Neuronal stem cell (in vitro differentiated cells): Measurements from ENCODE around the gene DEAF1.

Experiments
- DNase-seq: peaks from one replicate; pipeline ENCODE4 v3.0.0-alpha.2; 2013; ENCODE audit warnings: low spot score
- H2AFZ ChIP-seq: one replicate; pipeline ENCODE4 v1.6.1; 2013; ENCODE audit warnings: mild to moderate bottlenecking, low read length, inconsistent platforms
- H2AK5ac ChIP-seq: 2 replicates; pipeline ENCODE4 v1.6.1; 2013; ENCODE audit warnings: low read depth, mild to moderate bottlenecking, inconsistent platforms, low read length, moderate library complexity, mixed read lengths
- H2BK120ac ChIP-seq: 2 replicates; pipeline ENCODE4 v1.6.1; 2013; ENCODE audit warnings: low read depth, mild to moderate bottlenecking, inconsistent platforms, low read length, moderate library complexity, mixed read lengths
- H2BK12ac ChIP-seq: one replicate; pipeline ENCODE4 v1.6.1; 2013; ENCODE audit warnings: low read length, inconsistent platforms
- H2BK15ac ChIP-seq: 2 replicates; pipeline ENCODE4 v1.6.1; 2013; ENCODE audit warnings: mild to moderate bottlenecking, low read length, inconsistent platforms, mixed read lengths
- H2BK5ac ChIP-seq: one replicate; pipeline ENCODE4 v1.6.1; 2013; ENCODE audit warnings: inconsistent platforms, mild to moderate bottlenecking, low read length, moderate library complexity
- H3K14ac ChIP-seq: one replicate; pipeline ENCODE4 v1.6.1; 2013; ENCODE audit warnings: low read length, inconsistent platforms
- H3K18ac ChIP-seq: 2 replicates; pipeline ENCODE4 v1.6.1; 2013; ENCODE audit warnings: low read length, inconsistent platforms
- H3K23ac ChIP-seq: 2 replicates; pipeline ENCODE4 v1.6.1; 2013; ENCODE audit warnings: low read depth, mild to moderate bottlenecking, mixed read lengths, low read length, inconsistent platforms; ENCODE audit not compliant: poor library complexity
- H3K27ac ChIP-seq: replicated peaks from 3 replicates; pipeline ENCODE4 v1.5.1; 2013; ENCODE audit warnings: low read length, inconsistent platforms
- H3K27me3 ChIP-seq, 3 experiments: 2 replicates each; pipeline ENCODE4 v1.6.1; 2013; ENCODE audit warnings: low read length in 3 of 3, mild to moderate bottlenecking in 2 of 3, inconsistent platforms in 1 of 3, low read depth in 1 of 3, mixed read lengths in 1 of 3, moderate library complexity in 1 of 3; ENCODE audit not compliant: control insufficient read depth in 3 of 3, insufficient read depth in 3 of 3
- H3K36me3 ChIP-seq, 2 donors: replicated peaks in 1 of 2; 2 replicates each; pipeline ENCODE4 v1.6.1; 2013; ENCODE audit warnings: low read length in 2 of 2; ENCODE audit not compliant: control insufficient read depth in 2 of 2, insufficient read depth in 2 of 2
- H3K4ac ChIP-seq: 2 replicates; pipeline ENCODE4 v1.6.1; 2013; ENCODE audit warnings: inconsistent platforms, mild to moderate bottlenecking, low read length, moderate library complexity
- H3K4me1 ChIP-seq, 2 donors: 1 replicate in 1 of 2; 2 replicates in 1 of 2; pipeline ENCODE4 v1.6.1; 2013; ENCODE audit warnings: low read length in 2 of 2, low read depth in 1 of 2; ENCODE audit not compliant: control insufficient read depth in 2 of 2, insufficient read depth in 1 of 2
- H3K4me2 ChIP-seq: one replicate; pipeline ENCODE4 v1.6.1; 2013; ENCODE audit warnings: mild to moderate bottlenecking, low read length, inconsistent platforms; ENCODE audit not compliant: insufficient read depth, poor library complexity, severe bottlenecking
- H3K4me3 ChIP-seq, 2 donors: 2 replicates each; pipeline ENCODE4 v1.5.1; 2013; ENCODE audit warnings: low read length in 2 of 2, mild to moderate bottlenecking in 2 of 2, inconsistent platforms in 1 of 2, moderate library complexity in 1 of 2
- H3K79me1 ChIP-seq: one replicate; pipeline ENCODE4 v1.6.1; 2013; ENCODE audit warnings: low read depth, mild to moderate bottlenecking, inconsistent platforms, low read length, moderate library complexity
- H3K9ac ChIP-seq: one replicate; pipeline ENCODE4 v1.6.1; 2013; ENCODE audit warnings: mild to moderate bottlenecking, low read depth, low read length, inconsistent platforms; ENCODE audit not compliant: poor library complexity
- H3K9me3 ChIP-seq, 2 donors: replicated peaks in 1 of 2; 2 replicates each; pipeline versions ENCODE3 to v1.6.1; 2013; ENCODE audit warnings: low read length in 2 of 2, mild to moderate bottlenecking in 2 of 2, inconsistent platforms in 1 of 2, low read depth in 1 of 2, mixed read lengths in 1 of 2, moderate library complexity in 1 of 2; ENCODE audit not compliant: control insufficient read depth in 2 of 2, insufficient read depth in 1 of 2
- H4K8ac ChIP-seq: one replicate; pipeline ENCODE4 v1.6.1; 2013; ENCODE audit warnings: low read depth, mild to moderate bottlenecking, inconsistent platforms, low read length, moderate library complexity
- H4K91ac ChIP-seq: one replicate; pipeline ENCODE4 v1.6.1; 2013; ENCODE audit warnings: low read length, low read depth, mild to moderate bottlenecking, inconsistent platforms; ENCODE audit not compliant: poor library complexity
- WGBS, 2 donors: extraction: QIAGEN DNeasy Blood & Tissue Kit; methylation state at CpG; one replicate each; pipeline ENCODE4 v1.1.7; 2013; ENCODE audit warnings: missing lambda C conversion rate in 2 of 2, mixed read lengths in 1 of 2; ENCODE audit not compliant: insufficient read length in 2 of 2, insufficient replicate concordance in 1 of 2; ENCODE audit errors: extremely low coverage in 2 of 2; 5-methylcytosine and 5-hydroxymethylcytosine counted together

The DEAF1 gene

GRCh38 chr11:726278-727220, 31.5 kb upstream of the DEAF1 start:
- WGBS, 2 donors: no CpG with 5 or more reads among the region's 61 CpGs
- no peaks in the 10 kb centered on the region for H3K9me3 ChIP-seq
- peak overlapping the region; percentile 10 for H2BK12ac ChIP-seq
- H4K8ac ChIP-seq: peak overlapping the region; percentile 43
- peak overlapping the region; percentile 63 for H3K14ac ChIP-seq
- DNase-seq: no peak
- H3K18ac ChIP-seq: peak overlapping the region; percentile 94
- peak overlapping the region; percentile 49 for H2BK15ac ChIP-seq
- no peak overlapping the region for H4K91ac ChIP-seq
- H2BK5ac ChIP-seq: peak overlapping the region; percentile 24
- peak overlapping the region; percentile 81 for H3K9ac ChIP-seq
- H2BK120ac ChIP-seq: peak overlapping the region; percentile 81
- no peak overlapping the region for H3K4ac ChIP-seq
- peak overlapping the region; percentile 89 for H3K4me2 ChIP-seq
- no peaks in the 10 kb centered on the region for H3K36me3 ChIP-seq
- H3K79me1 ChIP-seq: no peaks in the 10 kb centered on the region
- peaks cover 3 to 59% (median 41%) of the 10 kb centered on the region in 3 experiments for H3K27me3 ChIP-seq
- peak overlapping the region in 1 of 2 donors; percentile 58 for H3K4me3 ChIP-seq
- H2AK5ac ChIP-seq: peak overlapping the region; percentile 80
- no peak overlapping the region for H3K27ac ChIP-seq
- peak overlapping the region; percentile 95 for H3K23ac ChIP-seq
- peaks cover 10% of the 10 kb centered on the region in 2 donors for H3K4me1 ChIP-seq
- H2AFZ ChIP-seq: peak overlapping the region; percentile 84

- Histone ChIP-seq H3K18ac (peak overlapping the region; percentile 89), H3K9ac (peak overlapping the region; percentile 77), H3K14ac (no peak overlapping the region), H3K23ac (peak overlapping the region; percentile 85), H3K4ac (no peak overlapping the region), H3K4me3 (peak overlapping the region in 1 of 2 donors; percentile 69), H2AFZ (peak overlapping the region; percentile 84), H3K4me2 (peak overlapping the region; percentile 89), H2BK12ac (no peak overlapping the region), H2BK5ac (no peak overlapping the region), H3K79me1 (no peaks in the 10 kb centered on the region), H2BK15ac (peak overlapping the region; percentile 58), H3K27me3 (peaks cover 3 to 66% (median 41%) of the 10 kb centered on the region in 3 experiments), H4K8ac (peak overlapping the region; percentile 4), H3K27ac (no peak overlapping the region), H3K4me1 (peaks cover 10% of the 10 kb centered on the region in 2 donors), H3K36me3 (no peaks in the 10 kb centered on the region), H3K9me3 (no peaks in the 10 kb centered on the region), H4K91ac (no peak overlapping the region), H2AK5ac (peak overlapping the region; percentile 80), H2BK120ac (no peak overlapping the region)
- no CpG with 5 or more reads among the region's 53 CpGs for WGBS, 2 donors
- DNase-seq: no peak
Measured at GRCh38 chr11:725624-726202, 30.7 kb upstream of the DEAF1 start.

GRCh38 chr11:724778-725386, 29.9 kb upstream of the DEAF1 start:
- no peak overlapping the region for H3K4me3 ChIP-seq
- no peak overlapping the region for H2BK12ac ChIP-seq
- H2BK5ac ChIP-seq: peak overlapping the region; percentile 60
- H2AFZ ChIP-seq: no peak overlapping the region
- peaks cover 10 to 14% of the 10 kb centered on the region in 2 donors for H3K4me1 ChIP-seq
- H3K9me3 ChIP-seq: no peaks in the 10 kb centered on the region
- no peak for DNase-seq
- no peak overlapping the region for H3K27ac ChIP-seq
- peaks cover 5 to 75% (median 48%) of the 10 kb centered on the region in 3 experiments for H3K27me3 ChIP-seq
- H4K8ac ChIP-seq: peak overlapping the region; percentile 43
- no CpG with 5 or more reads among the region's 18 CpGs for WGBS, 2 donors
- H3K4me2 ChIP-seq: no peak overlapping the region
- H3K79me1 ChIP-seq: no peaks in the 10 kb centered on the region
- no peaks in the 10 kb centered on the region for H3K36me3 ChIP-seq
- no peak overlapping the region for H3K4ac ChIP-seq
- peak overlapping the region; percentile 85 for H3K23ac ChIP-seq
- H2BK120ac ChIP-seq: peak overlapping the region; percentile 3
- H2BK15ac ChIP-seq: peak overlapping the region; percentile 69
- H3K14ac ChIP-seq: no peak overlapping the region
- H2AK5ac ChIP-seq: peak overlapping the region; percentile 93
- no peak overlapping the region for H3K9ac ChIP-seq
- no peak overlapping the region for H4K91ac ChIP-seq
- H3K18ac ChIP-seq: peak overlapping the region; percentile 80
